ENCODE data around the gene THSD4.

Gene THSD4

DNA sequence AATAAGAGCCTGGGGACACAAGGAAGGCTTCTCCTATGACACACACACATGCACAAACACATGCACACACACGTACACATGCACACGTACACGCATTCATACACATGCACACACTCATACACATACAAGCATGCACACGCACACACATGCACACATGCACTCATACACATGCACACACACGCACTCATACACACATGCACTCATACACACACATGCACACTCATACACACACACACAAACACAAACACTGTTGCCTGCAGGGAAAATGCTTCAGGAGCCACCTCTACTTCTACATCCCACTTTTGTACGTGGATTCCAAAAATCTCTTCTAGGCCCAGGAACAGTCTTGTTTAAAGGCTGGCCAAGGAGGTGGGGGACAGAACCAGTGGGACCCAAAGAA, 674.3 kb downstream of the THSD4 start:
- TF ChIP-seq CTCF (IDR thresholded peaks at IDR 0.05), result no peak

DNA sequence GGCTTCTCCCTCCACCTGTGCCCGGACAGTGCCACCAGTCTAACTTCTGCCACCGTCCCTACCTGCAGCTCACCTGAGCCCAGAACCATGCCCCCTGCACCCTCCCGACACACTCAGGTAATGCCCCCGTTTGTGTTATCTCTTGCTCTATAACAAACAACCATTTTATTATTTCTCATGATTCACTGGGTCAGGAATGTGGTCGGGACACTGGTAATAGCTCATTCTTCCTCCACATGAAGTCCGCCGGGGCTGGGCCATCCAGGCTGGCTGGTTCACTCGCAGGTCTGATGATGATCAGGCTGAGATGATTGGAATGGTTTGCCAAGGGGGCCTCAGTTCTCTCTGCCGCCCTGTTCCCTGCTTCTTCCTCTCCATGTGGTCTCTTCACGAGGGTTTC, 674.8 kb downstream of the THSD4 start:
- TF ChIP-seq CTCF (IDR thresholded peaks at IDR 0.05), result no peak

GRCh38 chr15:71791975-71792374, 676.7 kb downstream of the THSD4 start:
- TF ChIP-seq CTCF (IDR thresholded peaks at IDR 0.05), result no peak

DNA sequence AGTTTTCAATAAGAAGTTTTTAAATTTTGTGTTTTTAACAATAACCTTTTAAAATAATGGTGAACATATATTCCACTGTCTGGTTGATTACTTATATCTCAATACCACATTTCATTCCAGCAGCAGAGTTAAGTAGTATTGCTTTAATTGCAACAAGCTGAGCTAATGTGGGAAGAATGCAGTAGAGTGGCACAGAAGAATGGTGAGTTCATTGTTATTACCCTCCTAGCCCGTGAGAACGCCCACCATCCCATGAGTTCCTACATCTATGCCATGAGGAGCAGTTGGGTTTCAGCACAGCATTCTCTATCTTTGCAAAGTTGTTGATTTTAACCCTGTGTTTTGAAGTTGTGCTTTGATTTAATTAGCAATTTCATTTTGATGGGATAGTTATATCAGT, 677.2 kb downstream of the THSD4 start:
- no peak for TF ChIP-seq CTCF (IDR thresholded peaks at IDR 0.05)

DNA sequence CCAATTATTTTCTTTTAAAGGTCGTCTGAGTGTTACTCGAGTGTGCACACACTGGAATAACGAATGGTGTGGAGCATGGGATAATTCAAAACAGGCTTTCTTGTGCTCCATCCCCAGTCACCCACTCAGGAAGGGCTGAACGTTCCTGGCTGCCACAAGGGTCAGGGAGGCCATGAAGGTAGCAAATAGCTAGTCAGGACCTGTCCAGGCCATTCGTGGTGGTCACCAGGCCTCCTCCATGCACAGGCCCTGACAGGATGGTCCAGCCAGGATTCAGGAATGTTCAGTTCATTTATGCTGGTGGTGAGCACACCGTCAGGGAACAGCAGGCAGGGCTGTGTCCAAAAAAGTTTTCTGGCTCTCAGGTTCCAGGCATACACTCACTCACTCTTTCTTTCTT, 683.4 kb downstream of the THSD4 start:
- no peak for TF ChIP-seq CTCF (IDR thresholded peaks at IDR 0.05)

DNA sequence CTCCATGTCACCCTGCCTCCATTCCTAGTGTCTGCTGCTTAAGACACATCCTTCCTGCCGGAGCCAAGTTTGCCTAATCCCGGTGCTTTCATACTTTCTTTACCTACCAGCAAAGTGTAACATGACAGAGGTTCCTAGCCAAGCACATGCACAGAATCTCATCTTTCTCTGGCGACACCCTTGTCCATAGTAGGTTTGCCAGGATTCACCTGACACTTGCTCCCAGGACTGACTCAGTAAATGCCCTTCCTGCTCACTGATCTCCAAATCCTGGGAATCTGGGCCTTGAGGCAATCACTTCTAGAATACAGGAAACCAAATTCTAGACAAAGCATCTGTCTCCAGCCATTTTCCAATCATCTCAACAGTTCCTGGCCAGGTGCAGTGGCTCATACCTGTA, 684.9 kb downstream of the THSD4 start:
- no peak for TF ChIP-seq CTCF (IDR thresholded peaks at IDR 0.05)

- TF ChIP-seq CTCF (IDR thresholded peaks at IDR 0.05), result peak; percentile 80
Observed at GRCh38 chr15:71800835-71801745, 685.8 kb downstream of the THSD4 start.

Data from LNCAP (cell line).